Subcutaneous adipose tissue (tissue), 4 donors: Measurements from ENCODE around the gene GPR55. TPM values are rescaled to one million over a fixed set of nuclear protein-coding genes. Genes with fewer than 3 reads are reported as not detected.

Source experiments
- total RNA-seq, 4 donors: library from RNA; depleted of rRNA; stranded (reverse); fragments of >200 nt; gene quantifications; one replicate each; pipeline ENCODE4 v1.1.0, GENCODE V29; 2016
- TF ChIP-seq, protein P1 (sequence below): fragments of 450-650 bp; IDR thresholded peaks from one replicate; pipeline ENCODE4 v1.5.1; 2016; ENCODE audit warnings: low read depth, mild to moderate bottlenecking, control low read depth, antibody characterized with exemption, moderate library complexity

Gene GPR55
- total RNA-seq, 4 donors from 2014 or later = under 0.01 to 0.38 (median 0.17) TPM; not detected in 1

DNA sequence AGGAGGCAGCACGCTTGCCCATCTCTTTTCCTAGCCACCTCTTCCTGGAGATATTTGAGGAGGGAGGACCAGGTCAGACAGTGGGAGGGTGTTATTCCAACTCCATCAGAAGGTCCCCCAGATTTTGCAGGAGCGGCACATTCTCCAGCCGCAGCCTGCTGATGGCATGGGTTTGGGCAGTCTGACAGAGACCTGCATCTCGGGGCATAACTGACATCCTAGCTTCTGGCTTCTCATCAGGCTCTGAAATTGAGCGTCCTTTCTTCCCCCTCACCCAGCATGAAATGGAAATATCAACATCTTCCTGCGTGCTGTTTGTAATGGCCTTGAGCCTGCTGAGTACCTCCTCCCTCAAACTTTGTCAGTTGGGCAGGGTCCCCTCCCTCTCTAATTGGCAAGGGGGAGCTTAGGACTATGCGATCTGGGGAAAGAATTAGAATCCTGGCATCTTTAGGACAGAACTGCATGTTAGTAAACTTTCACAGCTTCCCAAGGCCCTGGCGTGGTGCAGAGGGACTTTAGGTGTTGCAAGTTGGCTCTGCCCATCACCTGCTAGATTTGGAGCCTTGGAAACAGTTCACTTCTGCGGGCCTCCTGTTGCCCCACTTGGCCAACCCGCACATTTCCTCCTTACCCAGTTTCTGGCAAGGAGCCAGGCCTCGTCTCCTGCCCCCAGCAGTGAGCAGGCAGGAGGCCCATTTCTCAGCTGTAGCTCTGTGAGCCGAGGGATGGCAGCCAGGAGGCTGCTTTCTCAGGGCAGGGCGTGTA, 58.1 kb downstream of the GPR55 start:
- TF ChIP-seq, protein P1, sequence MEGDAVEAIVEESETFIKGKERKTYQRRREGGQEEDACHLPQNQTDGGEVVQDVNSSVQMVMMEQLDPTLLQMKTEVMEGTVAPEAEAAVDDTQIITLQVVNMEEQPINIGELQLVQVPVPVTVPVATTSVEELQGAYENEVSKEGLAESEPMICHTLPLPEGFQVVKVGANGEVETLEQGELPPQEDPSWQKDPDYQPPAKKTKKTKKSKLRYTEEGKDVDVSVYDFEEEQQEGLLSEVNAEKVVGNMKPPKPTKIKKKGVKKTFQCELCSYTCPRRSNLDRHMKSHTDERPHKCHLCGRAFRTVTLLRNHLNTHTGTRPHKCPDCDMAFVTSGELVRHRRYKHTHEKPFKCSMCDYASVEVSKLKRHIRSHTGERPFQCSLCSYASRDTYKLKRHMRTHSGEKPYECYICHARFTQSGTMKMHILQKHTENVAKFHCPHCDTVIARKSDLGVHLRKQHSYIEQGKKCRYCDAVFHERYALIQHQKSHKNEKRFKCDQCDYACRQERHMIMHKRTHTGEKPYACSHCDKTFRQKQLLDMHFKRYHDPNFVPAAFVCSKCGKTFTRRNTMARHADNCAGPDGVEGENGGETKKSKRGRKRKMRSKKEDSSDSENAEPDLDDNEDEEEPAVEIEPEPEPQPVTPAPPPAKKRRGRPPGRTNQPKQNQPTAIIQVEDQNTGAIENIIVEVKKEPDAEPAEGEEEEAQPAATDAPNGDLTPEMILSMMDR = no peak

DNA sequence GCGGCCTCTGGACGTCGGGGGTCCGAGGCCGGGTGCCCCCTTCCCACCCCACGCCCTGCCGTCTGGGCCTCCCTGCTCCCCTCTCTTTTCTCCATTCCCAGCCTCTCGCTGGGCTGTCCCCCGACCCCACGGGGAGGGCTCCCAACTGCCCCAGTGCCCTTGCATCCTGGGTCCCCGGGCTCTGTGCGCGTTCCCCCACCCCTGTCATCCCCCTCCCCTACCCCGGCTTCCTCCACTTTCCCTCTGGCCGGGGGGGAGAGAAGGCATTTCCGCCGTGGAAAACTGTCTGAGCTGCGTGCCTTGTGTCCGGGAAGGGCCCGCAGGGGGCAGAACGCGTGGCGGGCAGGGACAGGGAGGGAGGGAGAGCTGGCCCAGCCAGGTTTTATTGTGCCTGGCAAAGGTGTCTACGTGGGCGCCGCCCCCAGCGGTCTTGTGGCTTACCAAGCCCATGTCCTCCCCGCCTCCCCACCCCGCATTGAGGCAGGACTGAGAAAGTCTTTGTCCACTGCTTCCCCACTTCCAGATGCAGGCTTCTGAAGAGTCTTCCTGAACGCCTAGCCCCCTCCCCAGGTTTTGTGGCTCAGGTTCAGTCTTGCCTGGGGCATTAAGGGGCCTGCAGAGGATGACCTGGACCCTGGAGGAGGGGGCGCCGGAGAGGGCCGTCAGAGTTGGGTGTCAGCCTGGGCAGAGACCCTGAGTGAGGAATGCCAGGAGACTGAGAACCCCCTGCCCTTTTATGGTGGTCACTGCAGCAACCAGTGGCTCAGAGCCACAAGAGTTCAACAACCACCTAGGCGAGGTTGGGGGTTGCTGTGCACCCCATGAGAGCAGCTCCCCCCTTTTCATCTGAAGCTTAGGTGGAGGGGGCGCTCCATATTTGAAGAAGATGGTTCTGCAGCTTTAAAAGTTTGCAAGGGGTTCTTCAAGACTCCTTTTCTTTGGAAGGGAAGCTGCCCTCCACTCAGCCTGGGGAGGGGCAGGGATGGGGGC, 59.0 kb downstream of the GPR55 start:
- TF ChIP-seq, protein P1 = no peak

DNA sequence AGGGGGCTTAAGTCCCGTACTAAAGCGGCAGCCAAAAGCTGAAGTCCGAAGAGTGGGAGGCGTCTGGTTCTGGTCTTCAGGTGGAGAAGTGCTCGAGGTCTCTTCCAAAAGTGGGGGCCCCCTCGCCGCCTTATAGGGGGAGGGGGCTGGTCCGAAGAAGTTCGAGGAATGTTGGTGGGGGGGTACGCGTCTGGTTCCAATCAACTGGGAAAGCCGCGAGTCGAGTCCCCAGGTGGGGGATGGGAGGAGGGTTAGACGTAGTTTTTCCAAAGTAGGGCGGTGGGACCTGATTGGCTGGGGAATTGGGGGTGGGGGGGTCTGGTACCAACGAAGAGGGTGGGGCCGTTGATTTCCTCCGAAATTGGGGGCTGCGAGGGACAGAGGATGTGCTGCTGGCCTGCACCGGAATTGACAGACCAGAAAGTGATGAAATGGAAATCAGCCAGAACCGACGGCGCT, 59.7 kb downstream of the GPR55 start:
- TF ChIP-seq, protein P1 = no peak

DNA sequence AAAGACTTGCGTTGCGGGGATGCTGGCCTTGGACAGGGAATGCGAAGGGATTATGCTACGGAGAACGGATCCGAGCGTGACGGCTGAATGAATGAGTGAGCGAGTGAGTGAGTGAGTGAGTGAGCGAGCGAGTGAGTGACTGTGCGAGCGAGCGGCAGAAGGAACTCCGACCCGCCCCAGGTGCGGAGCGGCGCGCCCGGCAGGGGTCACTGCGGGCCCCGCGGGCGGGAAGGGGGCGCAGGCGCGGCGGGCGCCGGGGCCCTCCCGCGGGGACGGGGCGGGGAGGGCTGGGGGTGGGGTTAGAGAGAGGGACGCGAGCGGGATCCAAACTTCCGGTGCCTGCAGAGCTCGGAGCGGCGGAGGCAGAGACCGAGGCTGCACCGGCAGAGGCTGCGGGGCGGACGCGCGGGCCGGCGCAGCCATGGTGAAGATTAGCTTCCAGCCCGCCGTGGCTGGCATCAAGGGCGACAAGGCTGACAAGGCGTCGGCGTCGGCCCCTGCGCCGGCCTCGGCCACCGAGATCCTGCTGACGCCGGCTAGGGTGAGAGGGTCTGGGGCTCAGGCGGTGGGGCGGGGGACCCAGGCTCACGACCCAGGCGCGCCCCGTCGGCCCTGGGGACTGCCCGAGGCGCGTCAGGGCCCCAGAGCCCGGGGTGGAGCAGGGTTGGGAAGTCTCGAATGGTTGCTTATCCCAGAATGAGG, 60.3 kb downstream of the GPR55 start, which contains the start of gene ITM2C:
ITM2C (plus strand) TSS at position 338 of the 702 bp plus-strand sequence; CDS start at position 422, 84 bp downstream.
- TF ChIP-seq, protein P1 = no peak

DNA sequence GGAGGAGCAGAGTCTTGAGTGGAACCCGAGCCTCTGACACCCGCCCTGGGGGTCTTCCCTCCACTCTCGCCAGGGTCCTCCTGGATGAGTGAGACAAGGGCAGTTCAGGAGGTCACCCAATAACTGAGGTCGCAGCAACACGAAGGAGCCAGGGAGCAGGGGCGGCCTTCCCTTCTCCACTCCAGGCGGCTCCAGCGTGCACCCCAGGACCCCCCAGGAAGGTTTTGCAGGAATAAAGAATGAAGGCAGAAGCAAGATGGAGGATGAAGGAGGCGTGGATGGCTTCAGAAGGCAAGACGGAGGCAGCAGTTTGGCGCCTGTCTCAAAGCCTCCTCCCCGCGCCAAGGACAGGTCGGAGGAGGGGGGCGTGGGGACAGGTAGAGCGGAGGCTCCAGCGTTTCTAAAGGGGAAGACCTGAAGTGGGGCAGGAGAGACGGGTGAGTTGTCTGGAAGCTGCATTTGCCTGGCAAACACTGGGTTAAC, 60.9 kb downstream of the GPR55 start:
- TF ChIP-seq, protein P1 = no peak

DNA sequence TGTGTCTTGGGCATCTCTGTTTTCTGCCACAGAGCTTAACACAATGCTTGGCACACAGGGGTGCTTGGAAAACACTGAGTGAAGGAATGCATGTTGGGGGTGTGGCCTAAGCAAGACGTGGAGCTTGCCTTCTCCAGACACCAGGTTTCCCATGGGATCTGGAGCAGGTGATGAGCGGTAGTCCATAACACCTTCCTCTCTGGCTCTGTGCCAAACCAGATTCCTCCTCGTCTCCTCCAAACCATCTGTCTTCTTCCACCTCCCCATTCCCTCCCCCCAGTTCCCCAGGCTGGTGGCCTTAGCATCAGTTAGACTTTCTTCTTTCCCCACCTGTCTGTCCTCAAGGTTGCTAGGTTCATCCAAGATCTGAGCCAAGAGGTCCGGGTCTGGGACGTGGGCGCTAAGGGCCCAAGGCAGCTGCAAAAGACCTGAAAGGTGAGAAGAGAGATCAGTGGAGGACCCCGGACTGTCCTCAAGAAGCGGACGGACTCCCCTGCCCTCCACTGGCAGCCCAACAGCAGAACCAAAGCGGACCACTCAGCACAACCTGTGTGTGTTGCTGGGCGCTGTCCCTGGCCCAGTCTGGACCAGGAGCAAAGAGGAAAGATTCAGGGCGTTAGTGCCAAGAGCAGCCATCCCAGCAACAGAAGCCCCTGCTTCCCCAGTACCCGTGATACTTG, 61.5 kb downstream of the GPR55 start:
- TF ChIP-seq, protein P1 = no peak
